GM19351 (cell line): ENCODE results near the gene FXYD4.
"Not testable (repeated sequence)": the region's sequence is repeated elsewhere in the genome, so short reads cannot be mapped to it uniquely, and the experiment has no call there.

ENCODE experiments used
- ATAC-seq: cut with Tn5 transposase; IDR thresholded peaks from one replicate; pipeline ENCODE4 v1.9.1; 2021; ENCODE audit warnings: mild to moderate bottlenecking, moderate library complexity; ENCODE audit not compliant: unreplicated experiment

Gene FXYD4

DNA sequence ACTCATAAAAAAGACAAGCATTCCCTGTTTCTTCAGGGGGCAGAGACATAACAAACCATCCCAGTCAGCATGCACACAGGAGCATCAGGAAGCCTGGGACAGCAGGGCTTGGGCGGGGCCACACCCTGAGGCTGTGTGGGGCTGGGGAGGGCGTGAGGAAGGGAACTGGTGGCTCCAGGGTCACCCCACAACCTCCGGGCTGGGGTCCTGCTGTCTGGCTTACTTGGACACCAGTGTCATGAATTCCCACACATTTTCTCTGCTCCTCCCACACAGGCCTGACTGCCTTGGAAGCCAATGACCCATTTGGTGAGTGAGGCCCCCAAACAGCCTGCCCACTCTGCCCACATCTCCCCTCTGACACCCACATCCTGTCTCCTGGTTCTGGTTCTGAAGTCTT, 2.8 kb downstream of the FXYD4 start:
- no peak for ATAC-seq

DNA sequence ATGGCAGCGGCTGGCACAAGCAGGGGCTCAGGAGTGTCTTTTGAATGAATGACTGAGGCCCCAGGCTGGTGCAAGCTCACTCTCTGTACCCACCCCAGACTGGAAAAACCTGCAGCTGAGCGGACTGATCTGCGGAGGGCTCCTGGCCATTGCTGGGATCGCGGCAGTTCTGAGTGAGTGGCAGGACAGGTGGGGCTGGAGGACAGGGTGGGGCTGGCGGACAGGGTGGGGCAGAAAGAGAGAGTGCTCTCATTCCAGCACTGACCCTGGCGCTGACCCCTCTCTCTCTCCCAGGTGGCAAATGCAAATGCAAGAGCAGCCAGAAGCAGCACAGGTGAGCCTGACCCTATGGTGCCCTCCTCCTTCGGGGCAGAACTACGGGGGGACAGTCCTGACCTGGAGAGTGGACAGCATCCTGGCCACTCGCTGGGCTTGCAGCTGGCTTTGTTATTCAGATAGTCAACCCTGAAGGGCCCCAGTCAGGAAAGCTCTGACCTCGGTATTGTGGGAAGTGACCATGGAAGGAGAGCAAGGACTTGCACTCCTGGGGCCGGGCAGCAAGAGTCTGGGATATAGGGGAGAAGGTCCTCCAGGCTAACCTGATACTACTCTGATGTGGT, 4.1 kb downstream of the FXYD4 start:
- ATAC-seq: no peak

DNA sequence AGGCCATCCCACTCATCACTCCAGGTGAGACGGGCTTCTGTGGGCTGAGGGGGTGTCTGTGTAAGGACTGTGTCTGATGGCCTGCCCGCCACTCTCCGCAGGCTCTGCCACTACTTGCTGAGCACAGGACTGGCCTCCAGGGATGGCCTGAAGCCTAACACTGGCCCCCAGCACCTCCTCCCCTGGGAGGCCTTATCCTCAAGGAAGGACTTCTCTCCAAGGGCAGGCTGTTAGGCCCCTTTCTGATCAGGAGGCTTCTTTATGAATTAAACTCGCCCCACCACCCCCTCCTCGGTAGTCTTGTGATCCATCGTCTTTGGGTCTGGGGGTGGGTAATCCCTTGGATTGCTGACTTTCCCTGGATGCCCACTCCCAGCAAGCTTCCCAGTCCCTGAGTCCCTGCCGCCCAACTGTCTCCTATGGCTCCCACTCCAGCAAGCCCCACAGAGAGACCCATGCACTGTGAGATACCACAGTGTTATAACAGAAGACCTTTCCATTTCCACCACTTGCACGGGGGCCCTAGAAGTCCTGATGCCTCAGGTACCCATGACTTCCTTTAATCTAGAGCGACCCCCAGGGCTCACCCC, 4.7 kb downstream of the FXYD4 start:
- no peak for ATAC-seq

DNA sequence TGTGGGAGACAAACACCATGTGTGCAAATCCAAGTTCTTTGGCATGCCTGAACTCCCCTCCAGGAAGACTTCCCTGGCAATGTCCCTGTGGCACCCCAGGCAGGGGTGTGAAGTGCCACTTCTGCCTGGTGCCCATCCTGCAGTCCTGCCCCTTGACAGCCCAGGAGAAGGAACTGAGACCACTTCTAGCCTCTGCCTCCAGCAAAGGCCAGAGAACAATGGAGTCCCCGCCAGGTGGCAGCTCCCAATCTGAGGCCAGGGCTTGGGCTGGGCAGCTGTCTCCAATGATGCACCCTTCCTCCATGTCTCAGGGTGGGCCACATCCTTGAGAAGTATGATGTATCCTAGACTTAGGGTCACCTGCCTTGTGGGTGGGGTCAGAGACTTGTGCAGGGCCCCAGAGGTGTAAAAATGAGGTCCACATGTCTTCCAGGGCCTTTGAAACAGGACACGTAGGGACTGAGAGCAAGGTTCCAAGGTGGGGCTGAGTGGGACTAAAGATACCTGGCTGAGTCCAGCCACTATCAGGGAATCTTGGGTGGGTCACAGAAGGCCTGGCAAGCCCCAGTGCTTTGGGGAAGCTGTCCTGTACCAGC, 5.5 kb downstream of the FXYD4 start:
- no peak for ATAC-seq

DNA sequence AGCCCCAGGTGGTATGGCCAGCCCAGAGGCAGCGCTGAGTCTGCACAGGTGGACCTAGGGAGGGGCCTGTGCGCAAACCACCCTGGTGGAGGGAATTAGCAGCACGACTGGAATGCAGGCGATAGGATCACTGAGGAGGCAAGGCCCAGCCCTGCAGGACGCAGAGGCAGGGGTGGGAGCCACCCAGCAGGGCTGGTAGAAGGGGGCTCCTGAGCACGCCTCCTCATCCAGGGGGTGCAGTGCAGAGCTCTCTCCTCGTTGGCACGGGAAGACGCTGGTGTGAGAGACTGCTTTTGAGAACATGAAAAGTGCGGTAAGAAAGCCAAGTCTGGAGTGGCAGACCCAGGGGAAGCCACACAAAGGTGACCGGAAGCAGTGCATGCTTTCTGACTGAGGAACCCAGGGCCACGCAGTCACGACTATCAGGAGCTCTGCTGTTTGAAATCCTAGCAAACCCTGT, 6.0 kb downstream of the FXYD4 start:
- ATAC-seq: no peak

DNA sequence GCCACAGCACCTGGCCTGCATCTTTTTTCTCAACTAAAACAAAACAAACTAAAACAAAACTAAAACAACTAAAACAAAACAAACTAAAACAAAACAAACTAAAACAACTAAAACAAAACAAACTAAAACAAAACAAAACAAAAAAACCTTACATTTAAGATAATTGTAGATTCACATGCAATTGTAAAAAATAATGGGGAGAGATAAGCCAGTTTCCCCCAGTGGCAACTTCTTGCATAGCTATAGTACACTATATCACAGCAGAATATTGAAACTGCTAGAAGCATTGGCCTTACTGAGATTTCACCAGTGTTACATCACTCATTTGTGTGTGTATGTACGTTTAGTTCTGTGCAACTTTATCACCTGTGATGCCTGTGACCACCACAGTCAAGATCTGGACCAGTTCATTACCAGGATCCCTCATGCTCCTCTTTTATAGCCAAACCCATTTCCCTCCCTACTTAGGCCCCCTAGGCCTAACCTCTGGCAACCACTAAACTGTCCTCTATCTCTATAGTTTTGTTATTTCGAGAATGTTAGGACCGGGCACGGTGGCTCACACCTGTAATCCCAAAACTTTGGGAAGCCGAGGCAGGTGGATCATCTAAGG, 9.3 kb downstream of the FXYD4 start:
- peak; percentile 42 for ATAC-seq

DNA sequence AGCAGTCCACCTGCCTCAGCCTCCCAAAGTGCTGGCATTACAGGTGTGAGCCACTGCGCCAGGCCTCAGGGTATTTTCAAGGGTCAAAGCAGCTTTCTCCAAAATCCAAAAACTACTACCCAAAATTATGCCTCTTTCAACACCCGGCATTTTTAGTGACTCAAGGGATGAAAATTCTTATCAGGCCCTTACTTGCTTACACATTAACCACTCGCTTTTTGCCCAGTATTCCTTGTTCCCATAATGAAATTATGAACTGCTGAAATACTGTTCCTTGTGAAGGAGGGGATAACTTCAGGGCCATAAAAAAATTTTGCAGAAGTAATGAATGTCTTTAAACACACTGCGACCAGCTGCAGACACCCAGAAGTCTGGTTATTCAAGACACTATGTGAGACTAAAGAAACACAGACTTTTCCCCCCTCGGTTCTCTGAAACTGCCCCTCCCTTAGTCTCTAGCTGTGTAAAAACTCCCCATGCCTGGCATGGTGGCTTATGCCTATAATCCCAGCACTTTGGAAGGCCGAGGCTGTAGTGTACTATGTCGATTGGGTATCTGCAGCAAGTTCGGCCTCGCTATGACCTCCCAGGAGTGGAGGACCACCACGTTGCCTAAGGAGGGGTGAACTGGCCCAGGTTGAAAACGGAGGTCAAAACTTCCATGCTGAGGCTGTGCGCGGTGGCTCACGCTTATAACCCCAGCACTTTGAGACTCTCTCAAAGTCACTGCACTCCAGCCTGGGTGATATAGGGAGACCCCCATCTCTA, 12.0 kb downstream of the FXYD4 start:
- no peak for ATAC-seq

DNA sequence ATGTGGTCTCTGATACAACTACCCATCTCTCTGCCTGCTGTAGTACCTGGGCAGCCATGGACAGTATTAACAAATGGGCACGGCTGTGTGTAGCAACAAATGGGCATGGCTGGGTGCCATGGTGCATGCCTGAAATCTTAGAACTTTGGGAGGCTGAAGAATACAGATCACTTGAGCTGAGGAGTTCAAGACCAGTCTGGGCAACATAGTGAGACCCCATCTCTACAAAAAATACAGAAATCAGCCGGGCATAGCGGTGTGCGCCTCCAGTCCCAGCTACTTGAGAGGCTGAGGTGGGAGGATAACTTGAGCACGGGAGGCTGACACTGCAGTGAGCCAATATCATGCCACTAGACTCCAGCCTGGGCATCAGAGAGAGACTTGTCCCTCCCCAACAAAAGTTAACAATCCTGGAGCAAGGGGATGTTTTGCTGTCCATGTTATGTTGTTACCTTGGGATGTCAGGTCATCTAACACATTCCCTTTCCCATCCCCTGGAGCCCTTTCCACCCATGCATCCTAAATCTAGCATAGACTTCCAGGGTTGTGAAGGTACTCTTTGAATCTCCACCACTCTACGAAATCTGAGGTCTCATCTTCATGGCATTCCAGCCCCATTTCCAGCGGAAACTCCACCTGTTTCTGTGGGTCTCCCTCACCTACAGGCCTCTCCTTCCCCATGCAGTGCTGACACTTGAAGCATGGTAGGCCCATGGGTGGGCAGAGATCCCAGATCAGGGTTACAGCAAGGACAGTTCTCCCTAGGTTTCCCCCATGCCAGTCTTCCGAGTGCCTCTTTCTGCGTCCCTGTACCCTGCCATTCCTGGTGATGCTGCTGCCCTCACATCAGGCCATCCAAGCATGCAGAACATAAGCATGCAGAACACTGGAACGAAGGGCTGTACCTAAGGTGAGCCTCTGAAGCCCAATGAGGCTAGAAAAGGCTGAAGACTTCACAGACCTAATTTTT, 13.1 kb downstream of the FXYD4 start:
- ATAC-seq: no peak

DNA sequence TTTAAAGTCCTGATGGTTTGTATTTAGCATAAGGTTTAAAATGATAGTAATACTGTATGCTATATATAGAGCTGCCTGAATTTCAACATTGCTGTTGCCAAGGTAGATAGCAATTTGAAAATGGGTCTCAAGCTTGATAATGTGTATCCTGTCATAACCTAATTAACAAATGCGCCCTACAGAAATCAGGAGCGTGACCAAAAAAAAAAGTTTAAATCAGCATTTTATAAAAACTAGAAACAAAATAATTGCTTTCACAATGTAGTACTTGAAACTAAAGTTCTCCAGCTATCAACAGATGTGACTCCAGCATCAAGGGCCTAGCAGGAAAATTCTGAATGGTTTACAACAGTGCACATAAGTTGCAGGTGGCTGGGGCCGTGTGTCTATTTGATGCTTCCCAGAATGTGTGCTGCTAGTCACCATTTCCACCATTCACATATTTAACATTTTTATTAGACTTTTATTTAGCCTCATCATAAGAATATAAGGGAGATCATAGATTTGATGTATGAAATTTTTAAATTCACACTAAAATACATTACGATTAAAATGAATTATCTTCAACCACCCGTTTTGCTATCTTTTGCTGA, 14.1 kb downstream of the FXYD4 start:
- no peak for ATAC-seq

DNA sequence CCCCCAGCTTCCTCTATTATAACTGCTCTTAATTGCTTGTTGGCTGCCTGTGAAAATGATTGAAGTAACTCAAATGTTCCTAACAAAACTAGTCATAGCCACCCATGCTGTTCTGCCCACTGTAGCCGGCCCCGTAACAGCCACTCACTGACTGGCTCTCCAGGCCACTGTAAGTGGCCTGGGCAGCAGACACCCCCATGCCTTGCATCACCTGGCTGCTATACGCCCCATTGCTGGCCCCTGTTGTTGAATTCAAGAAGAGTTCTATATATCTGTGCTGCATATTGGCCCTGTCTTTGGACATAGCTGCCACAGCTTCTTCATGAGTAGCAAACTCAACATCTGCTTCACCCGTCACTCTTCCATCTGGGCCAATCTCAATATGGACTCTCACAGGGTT, 15.1 kb downstream of the FXYD4 start:
- ATAC-seq: no peak

DNA sequence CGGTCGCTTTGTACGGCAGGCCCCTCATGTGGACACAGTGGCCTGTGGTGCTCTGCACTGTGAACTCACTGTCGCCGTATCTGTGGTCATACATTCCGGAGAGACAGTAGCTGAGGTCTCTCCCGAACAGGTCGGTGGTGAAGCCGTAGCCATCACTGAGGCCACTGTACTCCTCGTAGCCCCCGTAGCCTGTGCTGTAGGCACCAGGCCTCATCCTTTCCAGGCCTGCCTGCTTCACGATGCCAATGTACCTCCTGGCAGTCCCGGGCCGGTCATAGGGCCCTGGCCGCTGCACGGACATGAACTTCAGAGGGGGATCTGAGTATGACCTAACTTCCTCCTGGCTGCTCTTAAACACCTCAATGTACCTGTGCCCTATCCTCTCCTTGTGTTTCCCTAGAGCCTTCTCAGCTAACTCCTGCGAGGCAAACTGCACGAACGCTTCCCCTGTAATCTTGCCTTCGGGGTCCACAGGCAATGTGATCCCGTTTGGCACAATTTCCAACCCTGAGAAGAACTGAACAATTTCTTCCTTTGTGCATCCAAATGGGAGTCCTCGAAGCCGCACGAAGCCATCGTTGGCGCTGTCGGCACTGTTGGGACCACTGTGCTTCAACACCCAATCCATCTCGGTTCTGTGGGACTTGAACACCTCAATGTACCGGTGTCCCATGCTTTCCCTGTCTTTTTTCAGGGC, 15.7 kb downstream of the FXYD4 start:
- no peak for ATAC-seq

DNA sequence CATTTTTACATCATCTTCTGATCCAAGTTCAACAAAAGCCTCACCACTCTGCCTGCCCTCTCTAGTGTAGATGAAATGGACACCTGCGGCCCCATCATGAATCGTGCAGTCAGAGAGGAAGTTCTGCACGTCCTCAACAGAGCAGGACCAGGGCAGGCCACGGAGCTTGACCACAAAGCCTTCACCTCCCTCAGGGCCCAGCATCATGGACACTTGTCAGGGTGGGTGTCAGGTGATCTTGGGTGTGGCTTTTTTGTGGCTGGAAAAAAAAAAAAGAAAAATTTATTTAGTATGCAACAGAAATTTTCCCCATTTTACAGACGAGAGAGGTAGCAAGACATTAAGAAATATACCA, 16.2 kb downstream of the FXYD4 start:
- no peak for ATAC-seq

DNA sequence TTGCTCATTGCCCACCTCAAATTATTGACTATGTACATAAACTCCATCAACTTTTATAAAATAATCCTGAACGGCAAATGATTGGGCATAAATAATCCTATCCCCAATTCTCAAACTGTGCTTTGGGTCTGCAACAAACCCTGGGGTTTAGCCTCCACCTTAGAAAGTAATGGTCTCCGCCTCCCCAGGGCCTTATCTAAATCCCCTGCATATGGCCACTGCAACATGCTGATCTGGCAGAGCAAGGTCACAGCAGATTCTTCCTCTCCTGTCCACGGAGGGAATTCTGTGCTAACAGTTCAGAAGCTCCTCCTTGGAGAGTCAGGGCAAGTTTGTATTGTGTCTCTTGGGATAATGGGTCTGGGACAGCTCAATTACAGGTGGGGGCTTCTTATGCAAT, 18.4 kb downstream of the FXYD4 start:
- no peak for ATAC-seq

DNA sequence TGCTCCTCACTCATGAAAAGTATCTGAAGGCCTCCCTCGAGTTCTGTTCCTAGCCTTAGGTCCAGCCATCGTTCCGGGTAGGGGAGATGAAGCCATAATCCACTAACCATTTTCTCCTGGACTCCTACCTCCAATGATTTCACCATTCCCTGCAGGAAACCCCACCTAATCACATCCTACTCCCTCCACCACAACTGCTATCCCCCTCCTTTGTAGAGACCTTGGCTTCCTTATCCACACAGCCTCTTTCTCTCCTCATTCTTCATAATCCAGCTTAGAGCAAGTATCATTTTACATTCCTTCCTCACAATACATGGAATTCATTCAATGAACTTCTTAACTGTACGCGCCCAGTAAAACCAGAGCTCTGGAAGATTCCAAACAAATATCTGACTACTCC, 18.9 kb downstream of the FXYD4 start:
- ATAC-seq: no peak

DNA sequence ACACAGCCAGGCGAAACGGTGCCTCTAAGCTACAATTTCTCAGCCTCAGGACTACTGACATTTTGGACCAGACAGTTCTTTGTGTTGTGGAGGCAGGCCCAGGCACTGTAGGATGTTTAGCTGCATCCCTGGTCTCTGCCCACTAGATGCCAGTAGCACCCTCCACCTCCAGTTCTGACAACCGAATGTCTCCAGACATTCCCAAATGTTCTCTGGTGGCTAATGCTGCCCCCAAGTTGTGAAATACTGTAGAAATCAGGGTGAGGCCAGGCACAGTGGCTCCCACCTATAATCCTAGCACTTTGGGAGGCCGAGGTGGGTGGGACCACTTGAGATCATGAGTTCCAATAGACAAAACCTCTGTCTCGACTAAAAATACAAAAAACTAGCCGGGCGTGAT, 19.3 kb downstream of the FXYD4 start:
- ATAC-seq: no peak

DNA sequence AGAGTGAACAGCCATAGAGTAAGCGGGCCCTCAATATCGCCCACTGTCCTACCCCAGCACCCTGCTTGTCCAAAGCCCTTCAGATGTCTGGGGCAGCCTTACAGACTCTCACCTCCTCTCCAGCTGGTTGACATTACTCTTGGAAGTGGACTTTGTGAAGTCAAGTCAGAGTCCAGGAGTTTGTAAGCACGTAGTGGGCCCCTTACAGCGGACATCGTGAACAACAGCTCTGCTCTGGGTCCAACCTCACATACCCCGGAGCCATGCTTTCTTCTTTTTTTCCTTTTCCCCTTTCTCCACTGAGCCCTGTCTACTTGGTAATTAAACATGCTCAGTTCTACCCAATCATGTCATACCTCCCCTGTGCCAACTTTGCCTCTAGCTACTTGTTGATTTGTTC, 20.1 kb downstream of the FXYD4 start:
- ATAC-seq: no peak

DNA sequence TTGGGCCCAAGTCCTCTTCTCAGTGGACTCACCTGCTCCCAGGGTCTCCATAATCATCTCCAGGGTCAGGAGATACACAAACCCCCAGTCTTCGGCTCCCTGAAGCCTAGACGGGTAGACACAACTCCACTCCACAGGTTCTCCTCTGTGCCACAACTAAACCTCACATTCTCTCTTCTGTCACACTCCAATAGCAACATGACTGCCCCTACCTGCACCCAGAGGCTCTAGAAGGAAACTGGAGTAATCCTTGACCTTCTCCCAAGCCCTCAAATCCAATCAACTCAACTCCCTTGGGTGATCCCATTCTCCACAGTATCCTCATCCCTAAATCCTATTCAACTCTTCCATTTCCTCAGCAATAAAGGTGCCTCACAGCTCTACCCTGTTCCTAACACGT, 21.3 kb downstream of the FXYD4 start:
- ATAC-seq: no peak

DNA sequence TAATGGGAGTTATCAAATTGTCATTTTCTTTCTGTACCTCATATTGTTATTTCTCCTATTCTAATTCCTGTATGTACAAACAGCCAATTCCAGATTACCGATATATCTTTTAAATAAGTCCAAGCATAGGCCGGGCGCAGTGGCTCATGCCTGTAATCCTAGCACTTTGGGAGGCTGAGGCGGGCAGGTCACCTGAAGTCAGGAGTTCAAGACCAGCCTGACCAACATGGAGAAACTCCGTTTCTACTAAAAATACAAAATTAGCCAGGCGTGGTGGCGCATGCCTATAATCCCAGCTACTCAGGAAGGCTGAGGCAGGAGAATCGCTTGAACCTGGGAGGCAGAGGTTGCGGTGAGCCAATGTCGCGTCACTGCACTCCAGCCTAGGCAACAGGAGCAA, 21.8 kb downstream of the FXYD4 start:
- not testable (repeated sequence) for ATAC-seq

DNA sequence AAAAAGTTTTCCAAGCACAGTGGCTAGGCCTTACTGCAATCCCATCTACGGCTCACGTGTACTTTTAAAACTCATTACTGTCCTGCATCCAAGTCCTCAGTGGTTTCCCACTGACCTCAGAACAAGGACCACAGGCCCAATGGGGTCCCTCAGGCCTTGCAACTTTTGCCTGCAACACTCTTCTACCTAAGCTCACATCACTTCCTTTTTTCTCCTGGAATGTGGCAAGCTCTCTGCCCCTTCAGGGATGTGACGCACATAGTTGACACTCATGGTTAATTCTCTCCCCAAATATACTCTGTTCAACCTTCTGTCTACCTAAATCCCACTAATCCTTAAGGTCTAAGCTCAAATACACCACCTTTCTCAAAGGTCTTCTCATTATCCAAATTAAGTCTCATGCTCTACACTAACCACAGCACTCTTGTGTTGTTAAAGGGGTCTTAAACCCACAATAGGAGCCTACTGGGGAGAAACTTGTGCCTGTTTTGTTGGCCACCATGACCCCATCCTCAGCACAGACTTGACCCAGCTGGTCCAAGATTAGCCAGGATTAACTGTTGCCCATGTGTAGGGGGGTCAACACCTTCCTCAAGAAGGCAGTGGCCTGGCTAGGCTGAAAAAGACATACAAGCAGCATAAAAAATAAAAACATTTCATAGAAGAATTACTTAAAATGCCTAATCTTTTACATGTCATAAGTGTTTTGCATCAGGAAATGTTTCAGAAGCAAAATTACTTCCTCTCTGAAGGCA, 22.3 kb downstream of the FXYD4 start:
- ATAC-seq: no peak
